ENCODE measurements around the gene CNTNAP5.

CNTNAP5 gene

GRCh38 chr2:124025171-124025580 is at the start of gene CNTNAP5:
CNTNAP5 (plus strand) TSS chr2:124025287; CDS start chr2:124025651, 364 bp downstream.
- DNase-seq (ENCODE audit: low read depth in 2 of 2, low spot score in 1 of 2): no peak

- DNase-seq (ENCODE audit: low read depth in 2 of 2, low spot score in 1 of 2): no peak
Measured at GRCh38 chr2:123976054-123976648, 48.9 kb upstream of the CNTNAP5 start.

- DNase-seq (ENCODE audit: low read depth in 2 of 2, low spot score in 1 of 2): no peak
Measured at GRCh38 chr2:123993728-123994323, 31.3 kb upstream of the CNTNAP5 start.

- DNase-seq (ENCODE audit: low read depth in 2 of 2, low spot score in 1 of 2): no peak
Measured at GRCh38 chr2:123999681-124000080, 25.4 kb upstream of the CNTNAP5 start.

- DNase-seq (ENCODE audit: low read depth in 2 of 2, low spot score in 1 of 2): no peak
Measured at GRCh38 chr2:124001696-124002430, 23.2 kb upstream of the CNTNAP5 start.

GRCh38 chr2:124018890-124019289 is 6.2 kb upstream of the CNTNAP5 start:
- DNase-seq (ENCODE audit: low read depth in 2 of 2, low spot score in 1 of 2): no peak

- DNase-seq (ENCODE audit: low read depth in 2 of 2, low spot score in 1 of 2): no peak
Measured at GRCh38 chr2:124024561-124025170, 421 bp upstream of the CNTNAP5 start.

- DNase-seq (ENCODE audit: low read depth in 2 of 2, low spot score in 1 of 2): no peak
Measured at GRCh38 chr2:124025891-124026434, 876 bp downstream of the CNTNAP5 start.

- no peak for DNase-seq (ENCODE audit: low read depth in 2 of 2, low spot score in 1 of 2)
Measured at GRCh38 chr2:124026503-124026902, 1.4 kb downstream of the CNTNAP5 start.

GRCh38 chr2:124027182-124027581 is 2.1 kb downstream of the CNTNAP5 start:
- DNase-seq (ENCODE audit: low read depth in 2 of 2, low spot score in 1 of 2): no peak

GRCh38 chr2:124032799-124033198 is 7.7 kb downstream of the CNTNAP5 start:
- no peak for DNase-seq (ENCODE audit: low read depth in 2 of 2, low spot score in 1 of 2)

- no peak for DNase-seq (ENCODE audit: low read depth in 2 of 2, low spot score in 1 of 2)
Measured at GRCh38 chr2:124034265-124034664, 9.2 kb downstream of the CNTNAP5 start.

- DNase-seq (ENCODE audit: low read depth in 2 of 2, low spot score in 1 of 2): no peak
Measured at GRCh38 chr2:124035001-124035400, 9.9 kb downstream of the CNTNAP5 start.

- no peak for DNase-seq (ENCODE audit: low read depth in 2 of 2, low spot score in 1 of 2)
Measured at GRCh38 chr2:124039032-124039431, 13.9 kb downstream of the CNTNAP5 start.

GRCh38 chr2:124039762-124040291 is 14.7 kb downstream of the CNTNAP5 start:
- DNase-seq (ENCODE audit: low read depth in 2 of 2, low spot score in 1 of 2): no peak

GRCh38 chr2:124045894-124046293 is 20.8 kb downstream of the CNTNAP5 start:
- no peak for DNase-seq (ENCODE audit: low read depth in 2 of 2, low spot score in 1 of 2)

- DNase-seq (ENCODE audit: low read depth in 2 of 2, low spot score in 1 of 2): no peak
Measured at GRCh38 chr2:124046332-124046731, 21.2 kb downstream of the CNTNAP5 start.

GRCh38 chr2:124048102-124048501 is 23.0 kb downstream of the CNTNAP5 start:
- no peak for DNase-seq (ENCODE audit: low read depth in 2 of 2, low spot score in 1 of 2)

GRCh38 chr2:124048664-124049063 is 23.6 kb downstream of the CNTNAP5 start:
- no peak for DNase-seq (ENCODE audit: low read depth in 2 of 2, low spot score in 1 of 2)

GRCh38 chr2:124049136-124049535 is 24.0 kb downstream of the CNTNAP5 start:
- no peak for DNase-seq (ENCODE audit: low read depth in 2 of 2, low spot score in 1 of 2)

- DNase-seq (ENCODE audit: low read depth in 2 of 2, low spot score in 1 of 2): no peak
Measured at GRCh38 chr2:124050833-124051497, 25.9 kb downstream of the CNTNAP5 start.
